Endothelial cell of umbilical vein (primary cell): ENCODE results near the gene DACT2. TPM values are rescaled to one million over a fixed set of nuclear protein-coding genes. Genes with fewer than 3 reads are reported as not detected.

Experiments used
- BruUV-seq: library from RNA; stranded (reverse); fragments of 400-500 nt; replicated peaks from 2 replicates; lab custom pipeline; 2021; lab: Mats Ljungman, UMichigan
- CTCF ChIA-PET: fragments of 300-600, 350-600 bp; sonication (Branson Sonifier 250); formaldehyde crosslinking; loops from one replicate; lab custom pipeline; 2021; ENCODE audit warnings: antibody characterized with exemption, inconsistent platforms; lab: Charles Lee
- POLR2A ChIA-PET: fragments of 300-600, 350-600 bp; sonication (Branson Sonifier 250); formaldehyde crosslinking; loops from one replicate; lab custom pipeline; 2021; ENCODE audit warnings: antibody characterized with exemption, inconsistent platforms; lab: Charles Lee
- DNase-seq: peaks from one replicate; pipeline ENCODE4 v3.0.0-alpha.2; 2011; ENCODE audit warnings: low read depth, low spot score
- FAIRE-seq: peaks from 2 replicates; lab custom pipeline; 2011; peaks lifted over from hg19 to GRCh38; lab: Jason Lieb, UNC
- H2AFZ ChIP-seq: 2 replicates; pipeline ENCODE4 v1.6.0; 2012; ENCODE audit warnings: low read depth, low read length, control low read depth, inconsistent platforms
- H3K27ac ChIP-seq: 2 replicates; pipeline ENCODE4 v1.5.1; 2011; ENCODE audit warnings: low read depth, mild to moderate bottlenecking, control low read depth, low read length, moderate library complexity; ENCODE audit not compliant: insufficient read depth
- H3K27me3 ChIP-seq, 2 experiments: 2 replicates each; pipeline versions ENCODE4 v1.6.0 to v1.6.1; 2011; ENCODE audit warnings: low read length in 2 of 2, mixed read lengths in 1 of 2; ENCODE audit not compliant: control insufficient read depth in 2 of 2, insufficient read depth in 2 of 2
- H3K36me3 ChIP-seq, 2 experiments: 2 replicates in 1 of 2; 3 replicates in 1 of 2; pipeline ENCODE4 v1.5.1; 2011; ENCODE audit warnings: low read length in 2 of 2, mild to moderate bottlenecking in 1 of 2, moderate library complexity in 1 of 2; ENCODE audit not compliant: control insufficient read depth in 2 of 2, insufficient read depth in 2 of 2; ENCODE audit errors: extremely low read depth in 1 of 2
- H3K4me1 ChIP-seq: 3 replicates; pipeline ENCODE4 v1.5.1; 2011; ENCODE audit warnings: mild to moderate bottlenecking, low read length; ENCODE audit not compliant: control insufficient read depth, insufficient read depth; ENCODE audit errors: extremely low read depth
- H3K4me2 ChIP-seq: 2 replicates; pipeline ENCODE4 v1.6.1; 2011; ENCODE audit warnings: low read length, control low read depth, mixed read lengths; ENCODE audit not compliant: insufficient read depth
- H3K4me3 ChIP-seq, 3 experiments: fragments of 200-600 bp in 1 of 3; sonication (generic), shearing (Covaris generic) in 1 of 3; replicated peaks in 1 of 3; 2 replicates each; pipeline ENCODE4 v1.5.1; 2011 to 2016; ENCODE audit warnings: control low read depth in 3 of 3, low read length in 3 of 3, mild to moderate bottlenecking in 2 of 3, inconsistent platforms in 1 of 3, low read depth in 1 of 3, moderate library complexity in 1 of 3; ENCODE audit not compliant: insufficient read depth in 1 of 3
- H3K79me2 ChIP-seq: 2 replicates; pipeline ENCODE4 v1.6.0; 2012; ENCODE audit warnings: low read length, inconsistent platforms; ENCODE audit not compliant: control insufficient read depth, insufficient read depth
- H3K9ac ChIP-seq: replicated peaks from 2 replicates; pipeline ENCODE3; 2011; ENCODE audit warnings: low read length, control low read depth; ENCODE audit not compliant: insufficient read depth; ENCODE audit errors: extremely low read depth
- H3K9me1 ChIP-seq: replicated peaks from 3 replicates; pipeline ENCODE4 v1.6.0; 2011; ENCODE audit warnings: mild to moderate bottlenecking, low read length; ENCODE audit not compliant: control insufficient read depth, insufficient read depth; ENCODE audit errors: extremely low read depth
- H3K9me3 ChIP-seq: replicated peaks from 2 replicates; pipeline ENCODE4 v1.5.1; 2012; ENCODE audit warnings: low read length, inconsistent platforms; ENCODE audit not compliant: control insufficient read depth, insufficient read depth
- H4K20me1 ChIP-seq: replicated peaks from 2 replicates; pipeline ENCODE3; 2011; ENCODE audit warnings: mild to moderate bottlenecking, low read length; ENCODE audit not compliant: control insufficient read depth, insufficient read depth; ENCODE audit errors: extremely low read depth
- EZH2 ChIP-seq: IDR thresholded peaks from 2 replicates; pipeline ENCODE4 v1.6.1; 2012; ENCODE audit warnings: borderline replicate concordance, low read depth, mild to moderate bottlenecking, moderate library complexity, low read length, inconsistent platforms; ENCODE audit not compliant: severe bottlenecking
- FOS ChIP-seq: IDR thresholded peaks from 2 replicates; pipeline ENCODE4 v1.6.1; 2011; ENCODE audit warnings: mild to moderate bottlenecking, low read length, moderate library complexity, borderline replicate concordance; ENCODE audit not compliant: insufficient read depth
- GATA2 ChIP-seq: IDR thresholded peaks from 2 replicates; pipeline ENCODE4 v1.7.0; 2011; ENCODE audit warnings: low read depth, mild to moderate bottlenecking, moderate library complexity, mixed read lengths, low read length; ENCODE audit not compliant: insufficient read length, insufficient read depth
- MYC ChIP-seq: IDR thresholded peaks from one replicate; pipeline ENCODE4 v1.6.1; 2011; ENCODE audit warnings: mild to moderate bottlenecking, low read depth, low read length
- POLR2AphosphoS5 ChIP-seq: IDR thresholded peaks from 2 replicates; pipeline ENCODE4 v1.6.1; 2012; ENCODE audit warnings: low read depth, mild to moderate bottlenecking, control low read depth, low read length, moderate library complexity; ENCODE audit not compliant: insufficient read depth
- dilution Hi-C: fragments of 300-500 bp; cut with MboI; formaldehyde crosslinking; loops from one replicate; pipeline ENCODE4 v1.15.0; 2019; ENCODE audit warnings: low sequenced_read_pairs; ENCODE audit not compliant: extremely low pct_ligation_motif_present
- intact Hi-C: fragments of 100-400 bp; cut with micrococcal nuclease; formaldehyde crosslinking; loops from one replicate; pipeline ENCODE4 v1.10.0; 2022
- polyA plus RNA-seq, 4 experiments: library from polyadenylated mRNA; depleted of rRNA in 3 of 4; stranded (reverse) in 3 of 4; unstranded in 1 of 4; fragments of >200 nt; gene quantifications; 2 replicates each; pipeline versions ENCODE4 v1.2.1 to v1.2.3, GENCODE V29; 2011 to 2012; ENCODE audit warnings: missing spikeins in 1 of 4
- total RNA-seq: library from RNA; stranded (reverse); gene quantifications from 2 replicates; pipeline ENCODE4 v1.2.3, GENCODE V29; 2021
- TF ChIP-seq, protein P1 (sequence below), 2 donors: IDR thresholded peaks; 1 replicate in 1 of 2; 2 replicates in 1 of 2; pipeline ENCODE4 v1.5.1; 2011; ENCODE audit warnings: low read length in 2 of 2, mild to moderate bottlenecking in 2 of 2, moderate library complexity in 2 of 2, control low read depth in 1 of 2, inconsistent platforms in 1 of 2, low read depth in 1 of 2; ENCODE audit not compliant: insufficient read depth in 1 of 2; ENCODE audit errors: extremely low read depth in 1 of 2
- TF ChIP-seq, protein P2 (sequence below): IDR thresholded peaks from 2 replicates; pipeline ENCODE4 v1.6.1; 2011; ENCODE audit not compliant: insufficient read depth, insufficient read length

DACT2 gene
- total and polyA plus RNA-seq, 2 donors (not counting 3 experiments of a cell fraction or from before 2014, with no cell fraction given): not detected

DNA sequence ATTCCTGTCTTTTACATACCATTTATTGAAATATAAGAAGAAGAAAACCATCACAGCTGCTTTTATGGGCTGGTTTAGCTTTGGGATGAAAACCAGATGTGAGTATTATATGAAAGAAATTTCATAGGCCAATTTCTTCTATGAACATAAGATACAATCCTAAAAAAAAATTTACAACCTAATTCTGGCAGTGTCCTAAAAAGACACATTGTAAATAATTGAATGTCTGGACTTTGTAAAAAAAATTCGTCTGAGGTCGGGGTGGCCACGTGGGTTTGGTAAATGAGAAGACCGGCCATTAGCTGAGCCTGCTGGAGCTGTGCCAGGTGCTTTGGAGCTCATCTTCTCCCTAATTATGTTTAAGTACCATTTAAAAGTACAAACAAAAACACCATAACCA is 26.8 kb downstream of the DACT2 start:
- H3K9me1 ChIP-seq: no peaks in the 10 kb centered on the region
- POLR2A ChIA-PET: no interaction called here
- intact Hi-C loops (no loop called here), dilution Hi-C loops (no loop called here)
- H4K20me1 ChIP-seq: no peaks in the 10 kb centered on the region
- no peaks in the 10 kb centered on the region for H3K36me3 ChIP-seq
- no peaks in the 10 kb centered on the region for H3K9me3 ChIP-seq
- H3K4me3 ChIP-seq: no peak overlapping the region
- H3K4me1 ChIP-seq: no peaks in the 10 kb centered on the region
- no peak overlapping the region for H2AFZ ChIP-seq
- FAIRE-seq: no peak
- DNase-seq: no peak
- no peak overlapping the region for H3K9ac ChIP-seq
- H3K27me3 ChIP-seq: no peaks in the 10 kb centered on the region
- H3K4me2 ChIP-seq: no peak overlapping the region
- no peak for TF ChIP-seq EZH2
- TF ChIP-seq MYC: no peak
- TF ChIP-seq, protein P1, sequence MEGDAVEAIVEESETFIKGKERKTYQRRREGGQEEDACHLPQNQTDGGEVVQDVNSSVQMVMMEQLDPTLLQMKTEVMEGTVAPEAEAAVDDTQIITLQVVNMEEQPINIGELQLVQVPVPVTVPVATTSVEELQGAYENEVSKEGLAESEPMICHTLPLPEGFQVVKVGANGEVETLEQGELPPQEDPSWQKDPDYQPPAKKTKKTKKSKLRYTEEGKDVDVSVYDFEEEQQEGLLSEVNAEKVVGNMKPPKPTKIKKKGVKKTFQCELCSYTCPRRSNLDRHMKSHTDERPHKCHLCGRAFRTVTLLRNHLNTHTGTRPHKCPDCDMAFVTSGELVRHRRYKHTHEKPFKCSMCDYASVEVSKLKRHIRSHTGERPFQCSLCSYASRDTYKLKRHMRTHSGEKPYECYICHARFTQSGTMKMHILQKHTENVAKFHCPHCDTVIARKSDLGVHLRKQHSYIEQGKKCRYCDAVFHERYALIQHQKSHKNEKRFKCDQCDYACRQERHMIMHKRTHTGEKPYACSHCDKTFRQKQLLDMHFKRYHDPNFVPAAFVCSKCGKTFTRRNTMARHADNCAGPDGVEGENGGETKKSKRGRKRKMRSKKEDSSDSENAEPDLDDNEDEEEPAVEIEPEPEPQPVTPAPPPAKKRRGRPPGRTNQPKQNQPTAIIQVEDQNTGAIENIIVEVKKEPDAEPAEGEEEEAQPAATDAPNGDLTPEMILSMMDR (IDR thresholded peaks at IDR 0.05; ENCODE audit: extremely low read depth in 1 of 2, insufficient read depth in 1 of 2, low read depth in 1 of 2, low read length in 2 of 2): no peak
- TF ChIP-seq, protein P2, sequence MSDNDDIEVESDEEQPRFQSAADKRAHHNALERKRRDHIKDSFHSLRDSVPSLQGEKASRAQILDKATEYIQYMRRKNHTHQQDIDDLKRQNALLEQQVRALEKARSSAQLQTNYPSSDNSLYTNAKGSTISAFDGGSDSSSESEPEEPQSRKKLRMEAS: no peak
- no peak for TF ChIP-seq FOS
- no peak for TF ChIP-seq GATA2
- no peak for TF ChIP-seq POLR2AphosphoS5
- CTCF ChIA-PET: no interaction called here
- BruUV-seq: no TSS peak
- no peaks in the 10 kb centered on the region for H3K79me2 ChIP-seq
- no peak overlapping the region for H3K27ac ChIP-seq
